C4-2B (cell line): ENCODE data around the gene SLC26A3.

Source experiments
- H3K27ac ChIP-seq: fragments of 450-650 bp; 2 replicates; pipeline ENCODE4 v1.5.1; 2017
- ZFX ChIP-seq: fragments of 450-650 bp; IDR thresholded peaks from 2 replicates; pipeline ENCODE4 v1.6.1; 2017
- TF ChIP-seq, protein P1 (sequence below): fragments of 450-650 bp; conservative IDR thresholded peaks from 2 replicates; pipeline ENCODE4 v1.5.1; 2017; ENCODE audit warnings: mild to moderate bottlenecking

The SLC26A3 gene

DNA sequence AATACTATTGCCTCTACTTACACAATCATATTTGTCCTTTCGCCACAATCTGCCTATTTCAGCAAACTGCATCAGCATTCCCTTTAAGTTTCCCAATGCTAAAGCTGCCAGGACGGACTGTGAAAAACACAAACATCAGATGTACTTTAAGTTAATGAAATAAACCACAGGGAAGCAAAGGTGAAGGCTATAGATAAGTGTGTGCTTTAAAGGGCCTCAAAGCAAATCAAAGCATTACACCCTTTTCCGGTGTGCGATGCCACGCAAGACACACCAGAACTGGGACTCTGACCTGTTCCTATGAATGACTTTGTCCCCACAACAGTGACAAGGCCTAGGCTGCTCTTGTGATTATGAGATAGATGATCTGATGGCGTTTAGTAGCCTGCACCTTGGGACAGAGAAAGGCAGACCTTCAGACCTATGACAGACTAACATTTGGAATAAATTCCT is 23.4 kb downstream of the SLC26A3 start:
- H3K27ac ChIP-seq, result no peak overlapping the region
- no peak for TF ChIP-seq ZFX
- TF ChIP-seq, protein P1, sequence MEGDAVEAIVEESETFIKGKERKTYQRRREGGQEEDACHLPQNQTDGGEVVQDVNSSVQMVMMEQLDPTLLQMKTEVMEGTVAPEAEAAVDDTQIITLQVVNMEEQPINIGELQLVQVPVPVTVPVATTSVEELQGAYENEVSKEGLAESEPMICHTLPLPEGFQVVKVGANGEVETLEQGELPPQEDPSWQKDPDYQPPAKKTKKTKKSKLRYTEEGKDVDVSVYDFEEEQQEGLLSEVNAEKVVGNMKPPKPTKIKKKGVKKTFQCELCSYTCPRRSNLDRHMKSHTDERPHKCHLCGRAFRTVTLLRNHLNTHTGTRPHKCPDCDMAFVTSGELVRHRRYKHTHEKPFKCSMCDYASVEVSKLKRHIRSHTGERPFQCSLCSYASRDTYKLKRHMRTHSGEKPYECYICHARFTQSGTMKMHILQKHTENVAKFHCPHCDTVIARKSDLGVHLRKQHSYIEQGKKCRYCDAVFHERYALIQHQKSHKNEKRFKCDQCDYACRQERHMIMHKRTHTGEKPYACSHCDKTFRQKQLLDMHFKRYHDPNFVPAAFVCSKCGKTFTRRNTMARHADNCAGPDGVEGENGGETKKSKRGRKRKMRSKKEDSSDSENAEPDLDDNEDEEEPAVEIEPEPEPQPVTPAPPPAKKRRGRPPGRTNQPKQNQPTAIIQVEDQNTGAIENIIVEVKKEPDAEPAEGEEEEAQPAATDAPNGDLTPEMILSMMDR, result no peak

DNA sequence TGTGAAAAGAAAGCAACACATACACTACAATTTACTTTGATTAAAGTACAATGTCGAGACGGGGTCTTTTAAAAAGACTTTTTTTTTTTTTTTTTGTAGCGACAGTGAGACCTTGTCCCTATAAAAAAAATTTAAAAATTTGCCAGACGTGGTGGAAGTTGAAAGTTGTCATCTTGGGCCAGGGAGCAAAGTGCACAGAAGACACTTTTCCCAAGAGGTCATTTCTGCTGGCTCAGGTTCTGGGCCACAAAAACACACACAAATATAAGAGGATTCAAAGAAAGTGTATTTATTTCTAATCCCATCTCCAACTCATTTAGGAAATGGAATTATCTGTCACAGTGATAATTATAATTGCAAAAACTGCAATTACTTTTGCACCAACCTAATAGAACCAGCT is 24.7 kb downstream of the SLC26A3 start:
- H3K27ac ChIP-seq, result no peak overlapping the region
- no peak for TF ChIP-seq ZFX
- TF ChIP-seq, protein P1, result no peak

DNA sequence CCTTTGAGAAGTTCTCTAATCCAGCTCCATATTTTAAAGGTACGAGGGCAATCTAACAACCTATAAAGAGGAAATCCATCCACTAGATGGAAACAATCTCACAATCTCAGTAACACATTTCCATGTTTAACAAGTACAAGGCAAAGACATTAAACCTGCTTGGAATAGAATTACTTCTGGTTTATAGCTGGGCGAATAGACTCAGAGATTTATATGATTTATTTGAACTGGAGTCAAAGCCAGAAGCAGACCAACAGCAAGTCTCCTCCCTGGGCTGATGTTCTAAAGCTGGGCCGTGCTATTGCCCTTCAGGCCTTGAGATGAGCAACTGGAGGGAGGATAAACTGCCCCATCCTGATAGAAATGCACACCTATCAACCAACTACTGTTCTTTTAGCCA is 25.3 kb downstream of the SLC26A3 start:
- TF ChIP-seq, protein P1, result no peak
- no peak for TF ChIP-seq ZFX
- H3K27ac ChIP-seq, result no peak overlapping the region

DNA sequence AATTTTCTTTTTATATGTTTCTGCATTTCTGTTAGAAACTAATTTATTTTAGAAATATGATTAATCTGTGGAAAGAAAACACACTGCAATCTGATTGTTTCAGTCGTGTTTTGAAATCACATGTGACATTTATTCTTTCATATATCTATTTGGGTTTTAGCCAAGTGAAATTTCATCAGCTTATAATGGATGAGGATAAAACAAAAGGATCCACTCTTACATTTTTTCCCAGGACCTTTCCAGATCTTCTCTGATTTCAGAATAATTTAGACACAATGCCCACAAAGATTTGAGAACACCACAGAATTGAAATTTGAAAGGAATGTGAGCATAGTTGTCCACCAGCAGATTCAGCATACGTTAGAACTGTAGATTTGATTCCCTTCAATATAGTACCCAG is 30.0 kb downstream of the SLC26A3 start:
- TF ChIP-seq, protein P1, result no peak
- no peak for TF ChIP-seq ZFX

DNA sequence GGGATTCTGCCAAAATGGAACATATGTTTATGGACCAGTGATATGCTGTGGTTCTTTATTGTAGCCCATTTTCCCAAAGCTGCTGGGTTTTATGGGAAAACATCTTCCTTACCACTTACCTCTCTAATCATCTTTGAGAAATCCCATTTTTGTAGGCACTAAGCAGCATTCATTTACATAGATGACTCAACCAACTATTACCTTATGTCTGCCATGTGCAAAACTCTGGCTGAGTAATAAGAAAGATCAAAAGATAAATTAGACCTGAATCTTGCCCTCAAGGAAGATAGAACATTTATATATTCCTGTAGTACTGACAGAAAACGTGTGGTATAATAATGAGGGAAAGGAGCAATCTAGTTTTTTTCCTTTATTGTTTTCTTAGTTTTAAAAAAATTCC is 34.8 kb downstream of the SLC26A3 start:
- H3K27ac ChIP-seq, result no peak overlapping the region
- TF ChIP-seq ZFX, result no peak
- TF ChIP-seq, protein P1, result no peak

More for the DNA sequence above, 30.0 kb downstream of the SLC26A3 start:
- H3K27ac ChIP-seq, result no peak overlapping the region

DNA sequence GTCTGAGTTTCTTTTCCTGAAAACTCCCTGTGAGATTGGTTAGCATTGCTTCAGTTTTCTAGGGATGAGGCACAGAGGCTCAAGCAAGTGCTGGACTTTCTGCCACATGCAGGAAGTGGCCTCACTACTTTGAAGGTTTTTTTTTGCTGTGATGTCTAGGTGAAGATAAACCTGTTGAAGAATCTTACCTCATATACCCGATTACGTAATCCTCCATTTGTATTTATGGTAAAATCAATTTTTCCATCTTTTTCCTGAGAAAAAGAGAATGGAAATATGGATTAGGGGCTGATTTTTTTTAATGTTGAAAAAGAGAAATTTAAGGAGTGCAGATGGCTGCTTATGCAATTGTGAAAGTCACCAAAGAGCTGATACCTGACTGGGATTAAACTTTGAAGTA is 35.6 kb downstream of the SLC26A3 start:
- no peak overlapping the region for H3K27ac ChIP-seq
- no peak for TF ChIP-seq ZFX
- TF ChIP-seq, protein P1, result no peak

DNA sequence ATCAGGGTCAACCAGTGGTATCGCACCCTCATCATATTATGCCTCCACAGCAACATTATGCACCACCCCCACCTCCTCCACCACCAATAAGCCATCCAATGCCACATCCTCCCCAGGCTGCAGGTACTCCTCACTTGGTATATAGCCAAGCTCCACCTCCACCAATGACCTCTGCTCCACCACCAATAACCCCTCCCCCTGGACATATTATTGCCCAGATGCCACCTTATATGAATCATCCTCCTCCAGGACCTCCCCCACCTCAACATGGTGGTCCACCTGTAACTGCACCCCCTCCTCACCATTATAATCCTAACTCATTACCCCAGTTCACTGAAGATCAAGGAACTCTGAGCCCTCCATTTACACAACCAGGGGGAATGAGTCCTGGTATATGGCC is 44.4 kb downstream of the SLC26A3 start:
- no peak overlapping the region for H3K27ac ChIP-seq
- TF ChIP-seq, protein P1, result no peak
- no peak for TF ChIP-seq ZFX
